ENCODE measurements around the gene RPP25L.

GRCh38 chr9:34647084-34647403 lies 35.1 kb upstream of the RPP25L start:
- TF ChIP-seq USF1 (IDR thresholded peaks at IDR 0.05) (no peak), TCF12 (IDR thresholded peaks at IDR 0.05; ENCODE audit: low read depth) (no peak)

All from Ishikawa (cell line).